Measurements from ENCODE around the gene DNAJC7.

DNA sequence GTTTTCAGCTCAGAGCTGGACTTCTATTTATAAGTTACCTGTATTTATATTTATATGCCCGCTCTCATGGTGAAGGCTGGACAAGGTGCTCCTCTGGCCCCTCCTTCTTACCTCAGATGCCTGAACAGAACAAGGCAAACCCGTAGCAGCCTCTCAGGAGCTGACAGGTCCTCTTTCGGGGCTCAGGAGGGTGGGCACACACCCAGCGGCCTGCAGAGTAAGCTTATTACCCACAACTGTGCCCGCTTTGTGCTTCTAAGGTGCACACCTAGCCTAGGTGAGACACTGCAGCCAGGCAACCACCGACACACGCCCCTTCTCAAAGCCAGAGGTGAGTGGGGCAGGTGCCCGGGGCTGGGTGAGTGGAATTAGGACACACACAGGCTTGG lies 7.9 kb upstream of the DNAJC7 start:
- TF ChIP-seq CTCF (conservative IDR thresholded peaks at IDR 0.05; ENCODE audit: low read length) = no peak
- TF ChIP-seq EZH2phosphoT487 (IDR thresholded peaks at IDR 0.05; ENCODE audit: borderline replicate concordance) = no peak

All from Loucy (cell line).